Measurements from ENCODE around the gene KLRB1.

GRCh38 chr12:9636851-9637206, 29.1 kb upstream of the KLRB1 start:
- TF ChIP-seq CTCF (IDR thresholded peaks at IDR 0.05; ENCODE audit: insufficient read depth, low read length) (no peak), POLR2AphosphoS5 (IDR thresholded peaks at IDR 0.05; ENCODE audit: low read depth) (no peak)
- TF ChIP-seq, protein P1, sequence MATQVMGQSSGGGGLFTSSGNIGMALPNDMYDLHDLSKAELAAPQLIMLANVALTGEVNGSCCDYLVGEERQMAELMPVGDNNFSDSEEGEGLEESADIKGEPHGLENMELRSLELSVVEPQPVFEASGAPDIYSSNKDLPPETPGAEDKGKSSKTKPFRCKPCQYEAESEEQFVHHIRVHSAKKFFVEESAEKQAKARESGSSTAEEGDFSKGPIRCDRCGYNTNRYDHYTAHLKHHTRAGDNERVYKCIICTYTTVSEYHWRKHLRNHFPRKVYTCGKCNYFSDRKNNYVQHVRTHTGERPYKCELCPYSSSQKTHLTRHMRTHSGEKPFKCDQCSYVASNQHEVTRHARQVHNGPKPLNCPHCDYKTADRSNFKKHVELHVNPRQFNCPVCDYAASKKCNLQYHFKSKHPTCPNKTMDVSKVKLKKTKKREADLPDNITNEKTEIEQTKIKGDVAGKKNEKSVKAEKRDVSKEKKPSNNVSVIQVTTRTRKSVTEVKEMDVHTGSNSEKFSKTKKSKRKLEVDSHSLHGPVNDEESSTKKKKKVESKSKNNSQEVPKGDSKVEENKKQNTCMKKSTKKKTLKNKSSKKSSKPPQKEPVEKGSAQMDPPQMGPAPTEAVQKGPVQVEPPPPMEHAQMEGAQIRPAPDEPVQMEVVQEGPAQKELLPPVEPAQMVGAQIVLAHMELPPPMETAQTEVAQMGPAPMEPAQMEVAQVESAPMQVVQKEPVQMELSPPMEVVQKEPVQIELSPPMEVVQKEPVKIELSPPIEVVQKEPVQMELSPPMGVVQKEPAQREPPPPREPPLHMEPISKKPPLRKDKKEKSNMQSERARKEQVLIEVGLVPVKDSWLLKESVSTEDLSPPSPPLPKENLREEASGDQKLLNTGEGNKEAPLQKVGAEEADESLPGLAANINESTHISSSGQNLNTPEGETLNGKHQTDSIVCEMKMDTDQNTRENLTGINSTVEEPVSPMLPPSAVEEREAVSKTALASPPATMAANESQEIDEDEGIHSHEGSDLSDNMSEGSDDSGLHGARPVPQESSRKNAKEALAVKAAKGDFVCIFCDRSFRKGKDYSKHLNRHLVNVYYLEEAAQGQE (IDR thresholded peaks at IDR 0.05; ENCODE audit: insufficient replicate concordance, low read depth), result no peak

Measured in HL-60 (cell line).